PFSK-1 (cell line): Measurements from ENCODE around the gene ASIC2.

Experiments used
- FOXP2 ChIP-seq: optimal IDR thresholded peaks from 2 replicates; pipeline ENCODE3; 2011; ENCODE audit warnings: borderline replicate concordance, control low read depth, inconsistent platforms; ENCODE audit not compliant: insufficient read depth; ENCODE audit errors: extremely low read length, extremely low read depth
- POLR2AphosphoS5 ChIP-seq: IDR thresholded peaks from 2 replicates; pipeline ENCODE4 v1.6.1; 2012; ENCODE audit warnings: low read depth, mild to moderate bottlenecking, control low read depth, low read length, moderate library complexity
- REST ChIP-seq, 2 experiments: IDR thresholded peaks; 2 replicates each; pipeline versions ENCODE4 v1.6.1 to v1.8.0; 2011 to 2012; ENCODE audit warnings: low read depth in 2 of 2, low read length in 2 of 2, control low read depth in 1 of 2, inconsistent platforms in 1 of 2, mild to moderate bottlenecking in 1 of 2, moderate library complexity in 1 of 2; ENCODE audit not compliant: insufficient read depth in 1 of 2
- SIN3A ChIP-seq: IDR thresholded peaks from 2 replicates; pipeline ENCODE4 v1.6.1; 2012; ENCODE audit warnings: mild to moderate bottlenecking, low read length, moderate library complexity, borderline replicate concordance; ENCODE audit not compliant: insufficient read depth
- TAF1 ChIP-seq: IDR thresholded peaks from 2 replicates; pipeline ENCODE4 v1.6.1; 2012; ENCODE audit warnings: low read length, control low read depth, borderline replicate concordance; ENCODE audit not compliant: insufficient read depth

ASIC2 gene

GRCh38 chr17:33284022-33284421 lies 9.1 kb downstream of the ASIC2 start:
- TF ChIP-seq POLR2AphosphoS5 (no peak), TAF1 (no peak), REST (IDR thresholded peaks at IDR 0.05; ENCODE audit: insufficient read depth in 1 of 2, low read depth in 2 of 2, low read length in 2 of 2) (no peak), SIN3A (no peak), FOXP2 (no peak)

GRCh38 chr17:33280162-33280943 lies 12.7 kb downstream of the ASIC2 start:
- TF ChIP-seq SIN3A: no peak
- no peak for TF ChIP-seq FOXP2
- TF ChIP-seq POLR2AphosphoS5: no peak
- no peak for TF ChIP-seq REST (IDR thresholded peaks at IDR 0.05; ENCODE audit: insufficient read depth in 1 of 2, low read depth in 2 of 2, low read length in 2 of 2)
- no peak for TF ChIP-seq TAF1

GRCh38 chr17:33277436-33278100 lies 15.5 kb downstream of the ASIC2 start:
- TF ChIP-seq POLR2AphosphoS5 (no peak), TAF1 (no peak)

DNA sequence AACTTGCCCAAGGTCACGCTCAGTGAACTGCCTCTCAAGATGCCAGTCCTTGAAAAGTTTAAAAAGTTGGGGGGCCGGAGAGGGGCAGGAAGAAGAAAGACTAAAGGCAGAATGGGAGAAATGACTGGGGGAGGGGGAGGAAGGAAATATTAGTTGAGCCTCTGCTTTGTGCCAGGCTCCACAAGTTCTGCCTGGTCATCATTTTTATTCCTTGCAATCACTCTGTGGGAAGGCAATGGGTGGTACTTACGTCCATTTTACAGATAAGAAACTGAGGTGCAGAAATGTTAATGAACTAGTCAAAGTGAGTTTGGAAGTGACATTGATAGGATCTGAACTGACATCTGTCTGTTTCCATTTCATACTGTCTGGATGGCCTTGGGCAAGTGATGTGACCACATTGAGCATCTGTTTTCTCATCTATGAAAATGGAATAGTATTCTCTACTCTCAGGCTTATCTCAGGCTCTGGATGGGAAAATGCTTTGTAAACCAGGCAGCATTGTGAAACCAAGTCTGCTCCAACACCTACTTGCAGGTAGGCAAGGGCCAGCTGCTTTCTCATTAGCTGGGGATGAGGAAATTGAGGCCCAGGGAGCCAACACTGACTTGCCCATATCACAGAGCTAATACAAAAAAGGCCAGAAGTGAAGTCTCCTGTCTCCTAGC lies 19.2 kb downstream of the ASIC2 start:
- TF ChIP-seq SIN3A (no peak), TAF1 (no peak), POLR2AphosphoS5 (no peak), FOXP2 (no peak), REST (IDR thresholded peaks at IDR 0.05; ENCODE audit: insufficient read depth in 1 of 2, low read depth in 2 of 2, low read length in 2 of 2) (no peak)

DNA sequence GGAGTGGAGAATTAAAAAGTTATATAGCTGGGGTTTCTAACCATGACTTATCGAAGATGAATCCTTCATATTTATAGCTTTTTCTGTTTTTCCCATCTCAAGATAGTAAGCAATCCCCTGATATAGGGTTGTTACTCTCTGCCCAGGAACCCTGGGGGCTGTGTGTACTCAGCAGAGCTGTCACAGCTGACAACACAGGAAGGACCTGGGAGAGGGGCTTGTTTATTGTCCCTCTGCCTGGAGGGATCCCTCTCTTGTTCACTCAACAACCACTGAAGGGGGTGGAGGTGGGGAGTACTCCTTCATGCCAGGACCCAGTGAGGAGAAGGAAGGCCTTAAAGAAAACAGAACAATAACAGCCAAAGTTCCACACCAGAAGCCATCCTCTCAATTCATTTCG lies 19.8 kb downstream of the ASIC2 start:
- TF ChIP-seq POLR2AphosphoS5: no peak
- TF ChIP-seq SIN3A: no peak
- TF ChIP-seq REST (IDR thresholded peaks at IDR 0.05; ENCODE audit: insufficient read depth in 1 of 2, low read depth in 2 of 2, low read length in 2 of 2): no peak
- no peak for TF ChIP-seq FOXP2
- TF ChIP-seq TAF1: no peak
